SK-N-SH treated with all-trans-retinoic acid at 6 μM for 48 hours (cell line): ENCODE measurements around the gene ANKS3.

ENCODE experiments used
- ATAC-seq: fragments of 200-7000 bp; cut with Tn5 transposase; 3 replicates; pipeline ENCODE4 v1.9.1; 2020; ENCODE audit warnings: mild to moderate bottlenecking, moderate library complexity
- ARNTL ChIP-seq: fragments of 450-650 bp; formaldehyde crosslinking; IDR thresholded peaks from 2 replicates; pipeline ENCODE4 v1.5.0; 2020; ENCODE audit warnings: low read depth, mild to moderate bottlenecking, moderate library complexity, borderline replicate concordance
- BACH2 ChIP-seq: fragments of 250-450 bp; sonication (Bioruptor Pico); IDR thresholded peaks from 2 replicates; pipeline ENCODE4 v1.9.0; 2021; ENCODE audit warnings: mild to moderate bottlenecking, borderline replicate concordance
- CSDC2 ChIP-seq: fragments of 250-450 bp; sonication (Bioruptor Pico); IDR thresholded peaks from 2 replicates; pipeline ENCODE4 v1.5.0; 2020; ENCODE audit warnings: mild to moderate bottlenecking, moderate library complexity
- ESRRG ChIP-seq: fragments of 250-450 bp; sonication (Bioruptor Pico); IDR thresholded peaks from 2 replicates; pipeline ENCODE4 v1.6.1; 2021; ENCODE audit warnings: mild to moderate bottlenecking
- GLIS3 ChIP-seq: fragments of 250-450 bp; sonication (Bioruptor Pico); IDR thresholded peaks from 2 replicates; pipeline ENCODE4 v1.5.0; 2020; ENCODE audit warnings: mild to moderate bottlenecking, moderate library complexity
- ISL1 ChIP-seq: fragments of 250-450 bp; sonication (Bioruptor Pico); IDR thresholded peaks from 2 replicates; pipeline ENCODE4 v2.1.2; 2022; ENCODE audit warnings: mild to moderate bottlenecking, moderate library complexity
- OSR1 ChIP-seq: fragments of 250-450 bp; sonication (Bioruptor Pico); IDR thresholded peaks from 2 replicates; pipeline ENCODE4 v1.8.0; 2022; ENCODE audit warnings: moderate library complexity, mild to moderate bottlenecking, inconsistent platforms
- PPARA ChIP-seq: fragments of 250-450 bp; sonication (Bioruptor Pico); IDR thresholded peaks from 2 replicates; pipeline ENCODE4 v1.5.0; 2020; ENCODE audit warnings: mild to moderate bottlenecking, borderline replicate concordance
- RARB ChIP-seq: fragments of 250-450 bp; sonication (Bioruptor Pico); IDR thresholded peaks from 2 replicates; pipeline ENCODE4 v1.8.0; 2021; ENCODE audit warnings: mild to moderate bottlenecking, moderate library complexity
- SNAI2 ChIP-seq: fragments of 250-450 bp; sonication (Bioruptor Pico); IDR thresholded peaks from 2 replicates; pipeline ENCODE4 v1.5.0; 2020; ENCODE audit warnings: mild to moderate bottlenecking, moderate library complexity
- TCF4 ChIP-seq: fragments of 250-450 bp; sonication (Bioruptor Pico); IDR thresholded peaks from 2 replicates; pipeline ENCODE4 v1.8.0; 2021; ENCODE audit warnings: mild to moderate bottlenecking, moderate library complexity, borderline replicate concordance
- TOX ChIP-seq: fragments of 250-450 bp; sonication (Bioruptor Pico); IDR thresholded peaks from 2 replicates; pipeline ENCODE4 v1.8.0; 2021; ENCODE audit warnings: mild to moderate bottlenecking, moderate library complexity, borderline replicate concordance
- ZC3H10 ChIP-seq: fragments of 250-450 bp; sonication (Bioruptor Pico); IDR thresholded peaks from 2 replicates; pipeline ENCODE4 v1.5.1; 2021; ENCODE audit warnings: mild to moderate bottlenecking, moderate library complexity
- ZFP3 ChIP-seq: fragments of 250-450 bp; sonication (Bioruptor Pico); IDR thresholded peaks from 2 replicates; pipeline ENCODE4 v1.5.0; 2020; ENCODE audit warnings: mild to moderate bottlenecking, moderate library complexity
- ZFP30 ChIP-seq: fragments of 450-650 bp; formaldehyde crosslinking; IDR thresholded peaks from 2 replicates; pipeline ENCODE4 v1.5.0; 2022; ENCODE audit warnings: mild to moderate bottlenecking, moderate library complexity
- ZNF565 ChIP-seq: fragments of 450-650 bp; formaldehyde crosslinking; conservative IDR thresholded peaks from 2 replicates; pipeline ENCODE4 v1.5.0; 2020; ENCODE audit warnings: low read depth, mild to moderate bottlenecking, moderate library complexity
- ZNF70 ChIP-seq: fragments of 450-650 bp; formaldehyde crosslinking; IDR thresholded peaks from 2 replicates; pipeline ENCODE4 v1.5.0; 2020; ENCODE audit warnings: mild to moderate bottlenecking, moderate library complexity
- ZNF8 ChIP-seq: fragments of 450-650 bp; formaldehyde crosslinking; IDR thresholded peaks from 2 replicates; pipeline ENCODE4 v1.5.0; 2020; ENCODE audit warnings: mild to moderate bottlenecking, moderate library complexity
- TF ChIP-seq, protein P1 (sequence below): fragments of 250-450 bp; sonication (Bioruptor Pico); IDR thresholded peaks from 2 replicates; pipeline ENCODE4 v1.5.1; 2021; ENCODE audit warnings: mild to moderate bottlenecking, moderate library complexity
- TF ChIP-seq, protein P2 (sequence below): fragments of 250-450 bp; sonication (Bioruptor Pico); IDR thresholded peaks from 2 replicates; pipeline ENCODE4 v1.8.0; 2020; ENCODE audit warnings: mild to moderate bottlenecking, moderate library complexity, borderline replicate concordance
- TF ChIP-seq, protein P3 (sequence below): fragments of 250-450 bp; sonication (Bioruptor Pico); IDR thresholded peaks from 2 replicates; pipeline ENCODE4 v1.8.0; 2021; ENCODE audit warnings: low read depth, mild to moderate bottlenecking, moderate library complexity, borderline replicate concordance
- TF ChIP-seq, protein P4 (sequence below): fragments of 250-450 bp; sonication (Bioruptor Pico); IDR thresholded peaks from 2 replicates; pipeline ENCODE4 v1.5.0; 2020; ENCODE audit warnings: mild to moderate bottlenecking, moderate library complexity
- TF ChIP-seq, protein P5 (sequence below): fragments of 250-450 bp; sonication (Bioruptor Pico); IDR thresholded peaks from 2 replicates; pipeline ENCODE4 v1.5.1; 2020; ENCODE audit warnings: low read depth, mild to moderate bottlenecking, moderate library complexity

The ANKS3 gene, protein sequence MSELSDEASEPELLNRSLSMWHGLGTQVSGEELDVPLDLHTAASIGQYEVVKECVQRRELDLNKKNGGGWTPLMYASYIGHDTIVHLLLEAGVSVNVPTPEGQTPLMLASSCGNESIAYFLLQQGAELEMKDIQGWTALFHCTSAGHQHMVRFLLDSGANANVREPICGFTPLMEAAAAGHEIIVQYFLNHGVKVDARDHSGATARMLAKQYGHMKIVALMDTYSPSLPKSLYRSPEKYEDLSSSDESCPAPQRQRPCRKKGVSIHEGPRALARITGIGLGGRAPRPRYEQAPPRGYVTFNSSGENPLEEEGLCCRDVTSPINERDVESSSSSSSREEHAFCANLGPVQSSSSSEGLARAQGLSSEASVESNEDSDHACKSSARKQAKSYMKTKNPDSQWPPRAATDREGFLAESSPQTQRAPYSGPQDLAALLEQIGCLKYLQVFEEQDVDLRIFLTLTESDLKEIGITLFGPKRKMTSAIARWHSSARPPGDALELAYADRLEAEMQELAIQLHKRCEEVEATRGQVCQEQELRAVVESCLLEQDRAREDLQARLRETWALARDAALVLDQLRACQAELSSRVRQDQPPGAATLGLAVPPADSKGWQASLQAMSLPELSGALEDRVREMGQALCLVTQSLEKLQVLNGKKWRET

DNA sequence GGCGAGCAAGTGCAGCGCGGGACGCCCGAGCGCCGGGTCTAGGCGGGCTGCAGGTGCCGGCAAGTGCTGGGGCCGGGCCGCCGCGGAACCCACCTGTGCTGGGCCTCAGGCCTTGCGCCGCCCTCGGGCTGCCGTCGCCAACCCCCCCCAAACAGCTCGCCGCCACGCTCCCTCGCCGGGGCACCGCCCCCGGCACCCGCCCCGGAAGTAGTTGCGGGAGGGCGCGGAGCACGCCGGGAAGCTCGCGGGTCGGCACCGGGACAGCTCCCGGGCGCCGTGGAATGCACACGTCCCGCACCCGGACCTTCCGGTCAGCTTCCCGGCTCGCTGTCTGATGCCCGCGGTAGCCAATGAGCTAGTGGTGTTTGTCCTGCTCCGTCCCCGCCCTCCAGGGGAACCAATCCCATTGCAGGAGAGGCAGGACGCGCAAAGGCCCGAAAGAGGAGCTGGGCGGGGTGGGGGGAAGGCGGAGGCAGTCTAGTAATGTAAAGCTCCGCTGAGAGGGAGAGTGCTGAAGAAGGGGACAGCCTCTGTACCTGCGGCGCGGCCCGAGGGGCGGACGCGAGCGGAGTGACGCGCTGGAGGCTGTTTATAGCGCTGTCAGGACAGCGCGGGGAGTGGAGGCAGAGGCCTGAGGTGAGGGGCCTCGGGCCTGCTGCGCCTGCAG is at the start of gene ANKS3, which contains the start of gene DNAAF8:
ANKS3 (minus strand) TSS at position 209 of the 667 bp plus-strand sequence. CDS start 4,122 bp downstream, outside the sequence.
DNAAF8 (plus strand) TSS at position 475 of the 667 bp plus-strand sequence. CDS start 1,978 bp downstream, outside the sequence.
- TF ChIP-seq, protein P1, sequence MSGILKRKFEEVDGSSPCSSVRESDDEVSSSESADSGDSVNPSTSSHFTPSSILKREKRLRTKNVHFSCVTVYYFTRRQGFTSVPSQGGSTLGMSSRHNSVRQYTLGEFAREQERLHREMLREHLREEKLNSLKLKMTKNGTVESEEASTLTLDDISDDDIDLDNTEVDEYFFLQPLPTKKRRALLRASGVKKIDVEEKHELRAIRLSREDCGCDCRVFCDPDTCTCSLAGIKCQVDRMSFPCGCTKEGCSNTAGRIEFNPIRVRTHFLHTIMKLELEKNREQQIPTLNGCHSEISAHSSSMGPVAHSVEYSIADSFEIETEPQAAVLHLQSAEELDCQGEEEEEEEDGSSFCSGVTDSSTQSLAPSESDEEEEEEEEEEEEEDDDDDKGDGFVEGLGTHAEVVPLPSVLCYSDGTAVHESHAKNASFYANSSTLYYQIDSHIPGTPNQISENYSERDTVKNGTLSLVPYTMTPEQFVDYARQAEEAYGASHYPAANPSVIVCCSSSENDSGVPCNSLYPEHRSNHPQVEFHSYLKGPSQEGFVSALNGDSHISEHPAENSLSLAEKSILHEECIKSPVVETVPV (CRISPR knock-in tag), result no peak
- no peak for TF ChIP-seq GLIS3 (CRISPR knock-in tag)
- TF ChIP-seq, protein P2, sequence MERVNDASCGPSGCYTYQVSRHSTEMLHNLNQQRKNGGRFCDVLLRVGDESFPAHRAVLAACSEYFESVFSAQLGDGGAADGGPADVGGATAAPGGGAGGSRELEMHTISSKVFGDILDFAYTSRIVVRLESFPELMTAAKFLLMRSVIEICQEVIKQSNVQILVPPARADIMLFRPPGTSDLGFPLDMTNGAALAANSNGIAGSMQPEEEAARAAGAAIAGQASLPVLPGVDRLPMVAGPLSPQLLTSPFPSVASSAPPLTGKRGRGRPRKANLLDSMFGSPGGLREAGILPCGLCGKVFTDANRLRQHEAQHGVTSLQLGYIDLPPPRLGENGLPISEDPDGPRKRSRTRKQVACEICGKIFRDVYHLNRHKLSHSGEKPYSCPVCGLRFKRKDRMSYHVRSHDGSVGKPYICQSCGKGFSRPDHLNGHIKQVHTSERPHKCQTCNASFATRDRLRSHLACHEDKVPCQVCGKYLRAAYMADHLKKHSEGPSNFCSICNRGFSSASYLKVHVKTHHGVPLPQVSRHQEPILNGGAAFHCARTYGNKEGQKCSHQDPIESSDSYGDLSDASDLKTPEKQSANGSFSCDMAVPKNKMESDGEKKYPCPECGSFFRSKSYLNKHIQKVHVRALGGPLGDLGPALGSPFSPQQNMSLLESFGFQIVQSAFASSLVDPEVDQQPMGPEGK, result no peak
- TF ChIP-seq ZFP30 (CRISPR knock-in tag), result no peak
- no peak for TF ChIP-seq CSDC2 (CRISPR knock-in tag)
- TF ChIP-seq ARNTL (CRISPR knock-in tag), result no peak
- TF ChIP-seq RARB (CRISPR knock-in tag), result no peak
- TF ChIP-seq ZFP3 (CRISPR knock-in tag), result no peak
- no peak for TF ChIP-seq ISL1 (CRISPR knock-in tag)
- no peak for TF ChIP-seq TOX
- no peak for TF ChIP-seq ZC3H10
- TF ChIP-seq BACH2 (CRISPR knock-in tag), result no peak
- TF ChIP-seq ZNF565, result no peak
- TF ChIP-seq PPARA (CRISPR knock-in tag), result no peak
- no peak for TF ChIP-seq ZNF8 (CRISPR knock-in tag)
- no peak for TF ChIP-seq TCF4
- TF ChIP-seq ESRRG, result no peak
- no peak for TF ChIP-seq ZNF70 (CRISPR knock-in tag)
- TF ChIP-seq, protein P3, sequence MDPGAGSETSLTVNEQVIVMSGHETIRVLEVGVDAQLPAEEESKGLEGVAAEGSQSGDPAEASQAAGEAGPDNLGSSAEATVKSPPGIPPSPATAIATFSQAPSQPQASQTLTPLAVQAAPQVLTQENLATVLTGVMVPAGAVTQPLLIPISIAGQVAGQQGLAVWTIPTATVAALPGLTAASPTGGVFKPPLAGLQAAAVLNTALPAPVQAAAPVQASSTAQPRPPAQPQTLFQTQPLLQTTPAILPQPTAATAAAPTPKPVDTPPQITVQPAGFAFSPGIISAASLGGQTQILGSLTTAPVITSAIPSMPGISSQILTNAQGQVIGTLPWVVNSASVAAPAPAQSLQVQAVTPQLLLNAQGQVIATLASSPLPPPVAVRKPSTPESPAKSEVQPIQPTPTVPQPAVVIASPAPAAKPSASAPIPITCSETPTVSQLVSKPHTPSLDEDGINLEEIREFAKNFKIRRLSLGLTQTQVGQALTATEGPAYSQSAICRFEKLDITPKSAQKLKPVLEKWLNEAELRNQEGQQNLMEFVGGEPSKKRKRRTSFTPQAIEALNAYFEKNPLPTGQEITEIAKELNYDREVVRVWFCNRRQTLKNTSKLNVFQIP (CRISPR knock-in tag), result no peak
- no peak for TF ChIP-seq SNAI2 (CRISPR knock-in tag)
- peak; percentile 98 for ATAC-seq

DNA sequence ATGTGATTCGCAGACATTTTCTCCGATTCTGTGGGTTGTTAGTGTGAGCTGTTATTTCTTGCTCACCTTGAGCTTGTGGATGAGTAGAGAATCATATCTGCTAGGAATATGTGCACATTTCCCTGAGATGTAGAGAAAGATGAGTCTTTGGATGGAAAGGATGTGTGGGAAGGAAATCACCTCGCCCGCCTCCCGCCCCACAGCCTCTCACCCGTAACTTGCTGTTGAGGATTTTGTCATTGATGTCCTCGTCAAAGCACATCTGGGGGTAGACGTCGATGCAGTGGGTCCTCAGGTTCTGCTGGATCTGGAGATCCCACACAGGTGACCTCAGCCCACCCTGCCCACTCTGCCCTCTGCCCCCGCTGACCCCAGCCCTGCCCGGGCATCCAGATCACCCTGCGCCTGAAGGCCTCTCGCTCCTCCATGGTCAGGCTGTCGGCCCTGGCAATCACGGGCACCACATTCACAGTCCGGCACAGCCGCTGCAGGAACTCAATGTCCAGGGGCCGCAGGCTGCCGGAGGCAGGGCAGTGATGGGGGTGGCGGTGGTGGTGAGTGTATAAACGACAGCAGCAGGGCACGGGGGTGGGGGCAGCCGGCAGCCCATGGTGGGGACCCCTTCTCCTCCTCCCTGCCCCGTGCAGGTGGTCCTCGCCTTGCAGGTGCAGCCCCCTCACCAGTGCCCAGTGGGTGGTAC is 49.3 kb upstream of the ANKS3 start:
- ATAC-seq, result no peak

More for the DNA sequence above, 49.3 kb upstream of the ANKS3 start:
- TF ChIP-seq ZC3H10 (no peak), TCF4 (no peak), ZFP3 (CRISPR knock-in tag) (no peak), ZFP30 (CRISPR knock-in tag) (no peak), CSDC2 (CRISPR knock-in tag) (no peak), ESRRG (no peak), SNAI2 (CRISPR knock-in tag) (no peak), OSR1 (CRISPR knock-in tag) (no peak), PPARA (CRISPR knock-in tag) (no peak), TOX (no peak), RARB (CRISPR knock-in tag) (no peak), ISL1 (CRISPR knock-in tag) (no peak), ZNF565 (no peak), ZNF70 (CRISPR knock-in tag) (no peak)
- TF ChIP-seq, protein P4, sequence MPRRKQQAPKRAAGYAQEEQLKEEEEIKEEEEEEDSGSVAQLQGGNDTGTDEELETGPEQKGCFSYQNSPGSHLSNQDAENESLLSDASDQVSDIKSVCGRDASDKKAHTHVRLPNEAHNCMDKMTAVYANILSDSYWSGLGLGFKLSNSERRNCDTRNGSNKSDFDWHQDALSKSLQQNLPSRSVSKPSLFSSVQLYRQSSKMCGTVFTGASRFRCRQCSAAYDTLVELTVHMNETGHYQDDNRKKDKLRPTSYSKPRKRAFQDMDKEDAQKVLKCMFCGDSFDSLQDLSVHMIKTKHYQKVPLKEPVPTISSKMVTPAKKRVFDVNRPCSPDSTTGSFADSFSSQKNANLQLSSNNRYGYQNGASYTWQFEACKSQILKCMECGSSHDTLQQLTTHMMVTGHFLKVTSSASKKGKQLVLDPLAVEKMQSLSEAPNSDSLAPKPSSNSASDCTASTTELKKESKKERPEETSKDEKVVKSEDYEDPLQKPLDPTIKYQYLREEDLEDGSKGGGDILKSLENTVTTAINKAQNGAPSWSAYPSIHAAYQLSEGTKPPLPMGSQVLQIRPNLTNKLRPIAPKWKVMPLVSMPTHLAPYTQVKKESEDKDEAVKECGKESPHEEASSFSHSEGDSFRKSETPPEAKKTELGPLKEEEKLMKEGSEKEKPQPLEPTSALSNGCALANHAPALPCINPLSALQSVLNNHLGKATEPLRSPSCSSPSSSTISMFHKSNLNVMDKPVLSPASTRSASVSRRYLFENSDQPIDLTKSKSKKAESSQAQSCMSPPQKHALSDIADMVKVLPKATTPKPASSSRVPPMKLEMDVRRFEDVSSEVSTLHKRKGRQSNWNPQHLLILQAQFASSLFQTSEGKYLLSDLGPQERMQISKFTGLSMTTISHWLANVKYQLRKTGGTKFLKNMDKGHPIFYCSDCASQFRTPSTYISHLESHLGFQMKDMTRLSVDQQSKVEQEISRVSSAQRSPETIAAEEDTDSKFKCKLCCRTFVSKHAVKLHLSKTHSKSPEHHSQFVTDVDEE (CRISPR knock-in tag), result no peak
- TF ChIP-seq, protein P5, sequence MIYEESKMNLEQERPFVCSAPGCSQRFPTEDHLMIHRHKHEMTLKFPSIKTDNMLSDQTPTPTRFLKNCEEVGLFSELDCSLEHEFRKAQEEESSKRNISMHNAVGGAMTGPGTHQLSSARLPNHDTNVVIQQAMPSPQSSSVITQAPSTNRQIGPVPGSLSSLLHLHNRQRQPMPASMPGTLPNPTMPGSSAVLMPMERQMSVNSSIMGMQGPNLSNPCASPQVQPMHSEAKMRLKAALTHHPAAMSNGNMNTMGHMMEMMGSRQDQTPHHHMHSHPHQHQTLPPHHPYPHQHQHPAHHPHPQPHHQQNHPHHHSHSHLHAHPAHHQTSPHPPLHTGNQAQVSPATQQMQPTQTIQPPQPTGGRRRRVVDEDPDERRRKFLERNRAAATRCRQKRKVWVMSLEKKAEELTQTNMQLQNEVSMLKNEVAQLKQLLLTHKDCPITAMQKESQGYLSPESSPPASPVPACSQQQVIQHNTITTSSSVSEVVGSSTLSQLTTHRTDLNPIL, result no peak
